Neural progenitor cell (in vitro differentiated cells): ENCODE data around the gene TUBB3.

Experiments
- EZH2 ChIP-seq: fragments of 200-600 bp; sonication (generic); IDR thresholded peaks from 2 replicates; pipeline ENCODE4 v1.6.1; 2017; ENCODE audit warnings: antibody characterized with exemption, mild to moderate bottlenecking, moderate library complexity
- TF ChIP-seq, protein P1 (sequence below): fragments of 200-600 bp; sonication (generic); IDR thresholded peaks from 2 replicates; pipeline ENCODE4 v1.5.1; 2017; ENCODE audit warnings: antibody characterized with exemption, mild to moderate bottlenecking

DNA sequence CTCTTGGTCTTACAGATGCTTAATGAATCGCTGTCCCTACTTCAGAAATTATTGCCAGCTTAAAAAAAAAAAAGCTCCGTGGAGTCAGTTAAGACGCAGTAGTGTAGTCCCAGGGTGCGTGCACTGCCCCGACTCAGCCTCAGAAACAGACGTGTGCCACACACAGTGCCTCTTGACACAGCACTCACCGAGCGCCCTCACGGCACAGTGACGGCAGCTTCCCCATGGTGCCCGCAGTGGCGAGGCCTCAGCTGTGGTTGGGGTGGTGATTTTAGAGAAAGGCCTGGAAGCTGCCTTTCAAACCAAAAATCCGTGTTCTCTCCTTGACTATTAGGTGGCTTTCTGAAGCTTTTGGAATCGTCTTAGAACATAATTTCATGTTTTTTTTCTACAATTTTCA lies 35.9 kb upstream of the TUBB3 start:
- TF ChIP-seq, protein P1, sequence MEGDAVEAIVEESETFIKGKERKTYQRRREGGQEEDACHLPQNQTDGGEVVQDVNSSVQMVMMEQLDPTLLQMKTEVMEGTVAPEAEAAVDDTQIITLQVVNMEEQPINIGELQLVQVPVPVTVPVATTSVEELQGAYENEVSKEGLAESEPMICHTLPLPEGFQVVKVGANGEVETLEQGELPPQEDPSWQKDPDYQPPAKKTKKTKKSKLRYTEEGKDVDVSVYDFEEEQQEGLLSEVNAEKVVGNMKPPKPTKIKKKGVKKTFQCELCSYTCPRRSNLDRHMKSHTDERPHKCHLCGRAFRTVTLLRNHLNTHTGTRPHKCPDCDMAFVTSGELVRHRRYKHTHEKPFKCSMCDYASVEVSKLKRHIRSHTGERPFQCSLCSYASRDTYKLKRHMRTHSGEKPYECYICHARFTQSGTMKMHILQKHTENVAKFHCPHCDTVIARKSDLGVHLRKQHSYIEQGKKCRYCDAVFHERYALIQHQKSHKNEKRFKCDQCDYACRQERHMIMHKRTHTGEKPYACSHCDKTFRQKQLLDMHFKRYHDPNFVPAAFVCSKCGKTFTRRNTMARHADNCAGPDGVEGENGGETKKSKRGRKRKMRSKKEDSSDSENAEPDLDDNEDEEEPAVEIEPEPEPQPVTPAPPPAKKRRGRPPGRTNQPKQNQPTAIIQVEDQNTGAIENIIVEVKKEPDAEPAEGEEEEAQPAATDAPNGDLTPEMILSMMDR: no peak
- no peak for TF ChIP-seq EZH2
